Measurements from ENCODE around the gene CHD1. TPM values are rescaled to one million over a fixed set of nuclear protein-coding genes. Genes with fewer than 3 reads are reported as not detected.
"Not testable (repeated sequence)": the region's sequence is repeated elsewhere in the genome, so short reads cannot be mapped to it uniquely, and the experiment has no call there.

Gene CHD1
- total RNA-seq, 2 experiments from 2014 or later: 45.4 to 47.5 TPM

DNA sequence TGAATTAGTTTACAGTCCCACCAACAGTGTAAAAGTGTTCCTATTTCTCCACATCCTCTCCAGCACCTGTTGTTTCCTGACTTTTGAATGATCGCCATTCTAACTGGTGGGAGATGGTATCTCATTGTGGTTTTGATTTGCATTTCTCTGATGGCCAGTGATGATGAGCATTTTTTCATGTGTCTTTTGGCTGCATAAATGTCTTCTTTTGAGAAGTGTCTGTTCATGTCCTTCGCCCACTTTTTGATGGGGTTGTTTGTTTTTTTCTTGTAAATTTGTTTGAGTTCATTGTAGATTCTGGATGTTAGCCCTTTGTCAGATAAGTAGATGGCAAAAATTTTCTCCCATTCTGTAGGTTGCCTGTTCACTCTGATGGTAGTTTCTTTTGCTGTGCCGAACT lies 27.1 kb upstream of the CHD1 start:
- not testable (repeated sequence) for H3K4me3 Mint-ChIP-seq

DNA sequence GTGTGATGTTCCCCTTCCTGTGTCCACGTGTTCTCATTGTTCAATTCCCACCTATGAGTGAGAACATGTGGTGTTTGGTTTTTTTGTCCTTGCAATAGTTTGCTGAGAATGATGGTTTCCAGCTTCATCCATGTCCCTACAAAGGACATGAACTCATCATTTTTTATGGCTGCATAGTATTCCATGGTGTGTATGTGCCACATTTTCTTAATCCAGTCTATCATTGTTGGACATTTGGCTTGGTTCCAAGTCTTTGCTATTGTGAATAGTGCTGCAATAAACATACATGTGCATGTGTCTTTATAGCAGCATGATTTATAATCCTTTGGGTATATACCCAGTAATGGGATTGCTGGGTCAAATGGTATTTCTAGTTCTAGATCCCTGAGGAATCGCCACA lies 26.7 kb upstream of the CHD1 start:
- H3K36me3 Mint-ChIP-seq (ENCODE audit: low read depth); CTCF ChIA-PET; H3K4me3 Mint-ChIP-seq; H3K4me1 Mint-ChIP-seq; H3K27me3 Mint-ChIP-seq; DNase-seq; H3K27ac Mint-ChIP-seq; H3K9me3 Mint-ChIP-seq; POLR2A ChIA-PET: not testable (repeated sequence)

More for the DNA sequence above, 27.1 kb upstream of the CHD1 start:
- DNase-seq; H3K27me3 Mint-ChIP-seq; POLR2A ChIA-PET; H3K4me1 Mint-ChIP-seq; CTCF ChIA-PET; H3K36me3 Mint-ChIP-seq (ENCODE audit: low read depth); H3K27ac Mint-ChIP-seq; H3K9me3 Mint-ChIP-seq: not testable (repeated sequence)

DNA sequence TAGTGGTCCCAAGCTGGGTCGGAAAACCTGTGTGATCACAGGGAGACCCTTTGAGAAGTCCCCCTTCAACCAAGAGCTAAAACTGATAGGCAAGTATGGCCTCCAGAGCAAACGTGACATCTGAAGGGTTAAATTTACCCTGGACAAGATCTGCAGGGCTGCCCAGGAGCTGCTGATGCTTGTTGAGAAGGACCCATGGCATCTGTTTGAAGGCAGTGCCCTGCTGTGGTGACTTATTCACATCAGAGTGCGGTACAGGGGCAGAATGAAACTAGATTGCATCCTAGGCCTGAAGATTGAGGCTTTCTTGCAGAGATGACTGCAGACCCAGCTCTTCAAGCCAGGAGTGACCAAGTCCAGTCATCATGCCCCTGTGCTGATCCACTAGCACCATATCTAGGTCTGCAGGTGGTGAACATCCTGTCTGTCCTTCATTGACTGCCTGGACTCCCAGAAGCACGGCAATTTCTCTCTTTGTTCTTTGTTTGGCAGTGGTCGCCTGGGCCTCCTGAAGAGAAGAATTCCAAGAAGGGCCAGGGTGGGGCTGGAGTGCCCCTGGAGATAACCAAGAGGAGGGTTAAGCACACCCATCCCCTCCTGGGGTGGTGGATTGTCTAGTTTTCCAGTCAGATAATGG lies 25.7 kb upstream of the CHD1 start:
- H3K4me3 Mint-ChIP-seq: no peak overlapping the region
- no peak overlapping the region for H3K27ac Mint-ChIP-seq
- POLR2A ChIA-PET: no interaction called here
- no peaks in the 10 kb centered on the region for H3K27me3 Mint-ChIP-seq
- no peaks in the 10 kb centered on the region for H3K4me1 Mint-ChIP-seq
- DNase-seq: no peak
- CTCF ChIA-PET: no interaction called here
- H3K36me3 Mint-ChIP-seq (ENCODE audit: low read depth): no peaks in the 10 kb centered on the region
- H3K9me3 Mint-ChIP-seq: no peaks in the 10 kb centered on the region

DNA sequence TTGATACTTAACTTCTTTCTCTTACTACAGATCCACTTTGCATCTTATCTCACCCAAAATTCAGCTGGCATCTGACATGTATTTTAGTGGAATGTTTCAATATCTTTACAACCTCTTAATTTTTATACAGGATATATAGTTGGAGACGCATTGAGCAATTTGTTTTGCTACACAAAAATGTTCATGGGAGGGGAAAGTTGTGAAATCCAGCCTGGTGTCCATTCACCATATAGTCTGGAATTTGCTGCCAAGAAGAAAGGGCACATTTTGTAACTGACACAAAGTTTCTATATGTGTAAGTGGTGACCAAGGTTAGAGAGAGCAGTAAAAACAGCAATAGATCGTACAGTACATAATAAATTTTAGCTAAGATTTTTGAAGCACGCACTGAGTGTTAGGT lies 14.0 kb upstream of the CHD1 start:
- ChIA-PET CTCF (no interaction called here), POLR2A (no interaction called here)
- no peaks in the 10 kb centered on the region for H3K9me3 Mint-ChIP-seq
- H3K4me1 Mint-ChIP-seq: no peaks in the 10 kb centered on the region
- H3K4me3 Mint-ChIP-seq: no peak overlapping the region
- DNase-seq: no peak
- H3K36me3 Mint-ChIP-seq (ENCODE audit: low read depth): no peaks in the 10 kb centered on the region
- H3K27ac Mint-ChIP-seq: no peak overlapping the region
- H3K27me3 Mint-ChIP-seq: no peaks in the 10 kb centered on the region

DNA sequence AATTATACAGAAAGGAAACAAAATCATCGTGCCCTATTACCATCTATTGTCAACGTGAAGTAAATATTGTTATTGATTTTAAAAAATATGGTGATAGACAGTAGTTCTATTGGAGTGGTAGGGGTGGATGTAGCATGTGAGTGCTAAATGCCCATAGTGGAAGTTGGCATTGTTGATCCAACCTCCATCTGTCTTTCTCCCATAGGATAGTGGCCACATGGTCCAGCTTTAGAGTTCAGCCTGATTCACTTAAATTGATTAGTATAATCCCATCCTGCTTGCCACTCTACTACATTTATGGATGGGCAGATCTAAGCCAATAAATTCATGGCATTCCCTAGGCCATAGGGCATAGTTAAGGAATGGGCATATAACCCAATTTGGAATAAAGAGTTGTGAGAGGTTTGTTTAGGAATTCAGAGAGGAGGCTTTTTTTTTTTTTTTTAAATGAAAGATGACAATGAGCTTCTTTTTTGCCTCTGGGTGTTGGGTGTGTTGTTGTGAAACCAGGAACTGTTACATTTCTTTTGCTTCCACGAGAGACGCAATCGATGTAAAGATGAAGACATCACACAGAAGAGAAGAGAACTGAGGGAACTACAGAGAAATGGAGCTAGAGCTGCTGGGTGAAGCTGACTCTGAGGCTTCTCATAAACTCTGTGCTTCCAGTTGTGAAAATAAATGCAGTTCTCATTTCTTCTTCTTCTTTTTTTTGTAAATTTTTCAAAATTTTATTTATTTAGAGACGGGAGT lies 12.5 kb upstream of the CHD1 start:
- Mint-ChIP-seq H3K4me1 (no peaks in the 10 kb centered on the region), H3K9me3 (no peaks in the 10 kb centered on the region), H3K4me3 (no peak overlapping the region), H3K27ac (no peak overlapping the region), H3K27me3 (no peaks in the 10 kb centered on the region), H3K36me3 (ENCODE audit: low read depth) (no peaks in the 10 kb centered on the region)
- ChIA-PET CTCF (no interaction called here), POLR2A (interaction anchor here (1.4 kb wide), 1 partner anchor 12 kb away, joined by 5 read pairs; no protein-coding TSS in a partner anchor)
- no peak for DNase-seq

DNA sequence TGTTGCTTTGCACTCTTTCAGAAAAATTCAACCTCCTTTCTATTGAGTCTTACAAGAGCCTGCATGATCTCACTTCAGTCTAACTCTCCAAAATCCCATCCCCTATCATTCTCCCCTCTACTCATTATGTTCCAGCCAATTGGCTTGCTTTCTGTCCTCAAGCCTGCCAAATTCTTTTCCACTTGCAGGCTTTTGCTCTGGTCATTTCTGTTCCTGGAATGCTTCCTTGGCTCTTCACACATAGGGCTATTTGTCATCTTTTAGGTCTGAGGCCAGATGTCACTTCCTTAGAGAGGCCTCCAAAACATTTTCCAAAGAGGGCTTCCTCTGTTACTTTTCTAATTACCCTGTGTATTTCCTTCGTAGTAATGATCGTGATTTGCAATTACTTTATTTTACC lies 11.8 kb upstream of the CHD1 start:
- Mint-ChIP-seq H3K4me3 (no peak overlapping the region), H3K9me3 (no peaks in the 10 kb centered on the region), H3K36me3 (ENCODE audit: low read depth) (no peaks in the 10 kb centered on the region), H3K27me3 (no peaks in the 10 kb centered on the region), H3K27ac (no peak overlapping the region), H3K4me1 (no peaks in the 10 kb centered on the region)
- CTCF ChIA-PET: no interaction called here
- POLR2A ChIA-PET: interaction anchor here (0.8 to 1.4 kb wide), 2 partner anchors 11 kb away, joined by 3 to 5 read pairs; partner anchors contain the start of gene CHD1
- DNase-seq: no peak

DNA sequence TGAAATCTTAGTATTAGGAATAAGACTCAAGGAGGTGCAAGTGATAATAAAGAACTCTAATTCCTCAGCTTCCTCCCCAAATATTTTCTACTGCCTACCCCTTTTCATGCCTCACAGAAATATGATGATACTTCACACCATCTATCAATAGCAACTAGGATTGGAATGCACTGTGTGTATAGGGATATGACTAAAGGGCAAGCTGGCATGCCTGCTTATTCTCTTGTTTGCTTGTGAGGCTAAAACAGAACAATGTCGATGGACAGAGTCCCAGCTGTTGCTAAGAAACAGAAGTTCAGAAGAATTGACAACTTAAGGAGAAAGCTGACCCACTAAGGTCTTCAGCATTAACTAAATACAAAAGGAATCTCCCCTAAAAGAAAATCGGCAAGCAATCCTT lies 9.7 kb upstream of the CHD1 start:
- ChIA-PET POLR2A (interaction anchor here (1.7 kb wide), 1 partner anchor 9 kb away, joined by 8 read pairs; no protein-coding TSS in a partner anchor), CTCF (no interaction called here)
- Mint-ChIP-seq H3K9me3 (no peaks in the 10 kb centered on the region), H3K36me3 (ENCODE audit: low read depth) (peaks cover 5% of the 10 kb centered on the region), H3K4me3 (no peak overlapping the region), H3K27ac (no peak overlapping the region), H3K4me1 (peaks cover 9% of the 10 kb centered on the region), H3K27me3 (no peaks in the 10 kb centered on the region)
- no peak for DNase-seq

DNA sequence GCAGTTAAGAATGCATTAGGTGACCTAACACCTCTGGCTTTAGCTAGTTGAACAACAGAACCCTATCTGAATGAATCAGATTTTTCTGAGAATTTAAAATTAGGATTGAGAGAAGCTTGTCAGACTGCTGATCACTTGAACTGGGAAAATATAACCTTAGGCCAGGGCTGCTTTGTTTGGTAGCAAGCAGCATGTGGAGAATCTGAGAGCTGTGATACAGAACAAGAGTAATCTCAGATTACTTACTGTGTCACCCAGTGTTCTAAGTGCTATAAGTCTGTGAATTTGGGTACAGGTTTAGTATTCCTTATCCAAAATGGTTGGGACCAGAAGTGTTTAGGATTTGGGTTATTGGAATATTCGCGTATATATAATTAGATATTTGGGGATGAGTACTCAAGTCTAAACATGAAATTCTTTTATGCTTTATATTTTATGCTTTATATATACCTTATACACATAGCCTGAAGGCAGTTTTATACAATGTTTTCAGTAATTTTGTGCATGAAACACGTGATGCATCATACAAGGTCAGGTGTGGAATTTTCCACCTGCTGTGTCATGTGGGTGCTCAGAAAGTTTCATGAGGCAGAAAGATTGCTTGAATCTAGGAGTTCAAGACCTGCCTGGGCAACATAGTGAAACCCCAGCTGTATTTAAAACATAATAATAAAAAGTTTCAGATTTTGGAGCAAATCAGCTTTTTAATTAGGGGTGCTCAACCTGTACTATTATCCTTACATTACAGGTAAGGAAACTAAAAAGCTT lies 8.3 kb upstream of the CHD1 start:
- no peak overlapping the region for H3K27ac Mint-ChIP-seq
- POLR2A ChIA-PET: no interaction called here

DNA sequence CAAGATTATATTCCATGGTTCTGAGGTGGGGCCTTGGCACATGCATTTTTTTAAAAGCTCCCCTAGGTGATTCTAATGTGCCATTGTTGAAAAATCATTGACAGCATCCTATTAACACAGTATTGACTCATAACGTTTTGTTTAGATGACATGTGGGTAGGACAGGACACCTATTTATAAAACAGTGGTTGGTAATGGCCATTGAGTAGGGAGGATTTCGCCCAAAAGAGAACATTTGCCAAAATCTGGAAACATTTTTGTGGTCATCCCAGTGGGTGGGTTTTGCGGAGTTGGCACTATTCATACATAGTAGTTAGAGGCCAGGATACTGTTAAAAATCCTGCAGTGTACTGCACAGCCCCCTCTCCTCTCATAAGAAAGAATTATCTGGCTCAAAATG lies 6.4 kb upstream of the CHD1 start:
- peaks cover 35% of the 10 kb centered on the region for H3K4me1 Mint-ChIP-seq

More for the DNA sequence above, 8.3 kb upstream of the CHD1 start:
- DNase-seq: no peak
- Mint-ChIP-seq H3K27me3 (no peaks in the 10 kb centered on the region), H3K36me3 (ENCODE audit: low read depth) (peaks cover 6% of the 10 kb centered on the region), H3K4me1 (peaks cover 21% of the 10 kb centered on the region), H3K9me3 (no peaks in the 10 kb centered on the region), H3K4me3 (no peak overlapping the region)
- CTCF ChIA-PET: interaction anchor here (1.1 to 1.2 kb wide), 2 partner anchors 12 to 23 kb away, joined by 3 read pairs; no protein-coding TSS in a partner anchor

DNA sequence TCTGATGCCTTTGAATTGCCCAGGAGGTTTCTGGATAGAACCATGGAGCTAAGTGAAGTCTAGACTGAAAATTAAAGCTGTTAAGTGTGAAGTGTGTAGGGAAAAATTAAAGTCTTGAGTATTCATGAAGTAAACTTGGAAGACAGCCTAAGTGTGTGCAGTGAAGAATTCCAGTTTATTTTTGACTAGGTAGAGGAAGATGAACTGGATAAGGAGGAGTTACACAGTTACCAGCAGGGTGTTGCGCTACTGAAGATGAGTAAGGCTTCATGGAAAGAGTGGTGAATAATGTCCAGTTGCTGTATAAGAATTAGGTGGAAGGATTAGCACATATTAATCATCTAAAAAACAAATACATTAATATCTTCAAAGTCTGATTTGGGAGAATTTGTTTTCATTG lies 5.7 kb upstream of the CHD1 start:
- Mint-ChIP-seq H3K27me3 (no peaks in the 10 kb centered on the region), H3K4me1 (peaks cover 42% of the 10 kb centered on the region), H3K4me3 (no peak overlapping the region), H3K27ac (no peak overlapping the region), H3K9me3 (no peaks in the 10 kb centered on the region), H3K36me3 (ENCODE audit: low read depth) (peaks cover 22% of the 10 kb centered on the region)
- ChIA-PET CTCF (interaction anchor here (1.5 kb wide), 1 partner anchor 28 kb away, joined by 6 read pairs; no protein-coding TSS in a partner anchor), POLR2A (interaction anchor here (1.3 to 1.5 kb wide), 2 partner anchors 12 to 17 kb away, joined by 3 to 5 read pairs; no protein-coding TSS in a partner anchor)
- DNase-seq: no peak

More for the DNA sequence above, 6.4 kb upstream of the CHD1 start:
- ChIA-PET CTCF (interaction anchor here (1.1 to 1.5 kb wide), 2 partner anchors 126 to 166 kb away, joined by 3 to 4 read pairs; no protein-coding TSS in a partner anchor), POLR2A (no interaction called here)
- Mint-ChIP-seq H3K9me3 (no peaks in the 10 kb centered on the region), H3K27me3 (no peaks in the 10 kb centered on the region), H3K4me3 (no peak overlapping the region), H3K27ac (no peak overlapping the region), H3K36me3 (ENCODE audit: low read depth) (peaks cover 15% of the 10 kb centered on the region)
- no peak for DNase-seq

DNA sequence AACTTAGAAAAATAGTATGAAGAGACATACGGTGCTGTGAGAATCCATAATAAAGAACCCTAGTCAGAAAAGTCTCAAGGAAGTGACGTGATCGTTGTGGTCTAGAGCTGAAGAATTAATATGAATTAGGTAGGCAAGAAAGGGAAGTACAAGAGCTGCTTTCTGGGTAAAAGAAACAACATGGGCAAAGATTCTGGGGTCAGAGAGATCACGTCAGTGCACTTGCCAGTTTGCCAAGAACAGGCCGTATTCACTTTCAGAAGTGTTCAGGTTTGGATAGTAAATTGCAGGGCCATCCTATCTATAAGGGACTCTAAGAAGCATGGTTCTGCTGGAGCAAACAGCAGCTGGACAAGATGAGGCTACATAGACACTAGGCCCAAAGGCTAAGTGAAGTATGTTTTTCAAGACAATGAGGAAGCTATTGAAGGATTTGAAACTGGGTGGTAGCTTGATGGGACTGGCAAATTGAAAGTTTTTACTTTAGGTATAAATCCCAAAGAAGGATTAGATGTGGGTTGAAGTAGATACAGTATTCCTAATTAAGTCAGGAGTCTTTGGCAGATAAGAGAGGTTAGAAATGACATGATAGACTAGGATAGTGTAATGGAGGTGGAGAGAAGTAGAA lies 4.8 kb upstream of the CHD1 start:
- Mint-ChIP-seq H3K27ac (peak overlapping the region; percentile 70), H3K4me3 (peak overlapping the region; percentile 1), H3K36me3 (ENCODE audit: low read depth) (peaks cover 22% of the 10 kb centered on the region), H3K27me3 (no peaks in the 10 kb centered on the region), H3K9me3 (no peaks in the 10 kb centered on the region), H3K4me1 (peaks cover 42% of the 10 kb centered on the region)
- peak; percentile 28 for DNase-seq
- ChIA-PET CTCF (interaction anchor here (1.0 to 1.5 kb wide), 5 partner anchors 27 to 165 kb away, joined by 3 to 6 read pairs (median 4); no protein-coding TSS in a partner anchor), POLR2A (interaction anchor here (0.7 to 1.5 kb wide), 7 partner anchors 9 to 104 kb away, joined by 3 to 5 read pairs (median 4); no protein-coding TSS in a partner anchor)

DNA sequence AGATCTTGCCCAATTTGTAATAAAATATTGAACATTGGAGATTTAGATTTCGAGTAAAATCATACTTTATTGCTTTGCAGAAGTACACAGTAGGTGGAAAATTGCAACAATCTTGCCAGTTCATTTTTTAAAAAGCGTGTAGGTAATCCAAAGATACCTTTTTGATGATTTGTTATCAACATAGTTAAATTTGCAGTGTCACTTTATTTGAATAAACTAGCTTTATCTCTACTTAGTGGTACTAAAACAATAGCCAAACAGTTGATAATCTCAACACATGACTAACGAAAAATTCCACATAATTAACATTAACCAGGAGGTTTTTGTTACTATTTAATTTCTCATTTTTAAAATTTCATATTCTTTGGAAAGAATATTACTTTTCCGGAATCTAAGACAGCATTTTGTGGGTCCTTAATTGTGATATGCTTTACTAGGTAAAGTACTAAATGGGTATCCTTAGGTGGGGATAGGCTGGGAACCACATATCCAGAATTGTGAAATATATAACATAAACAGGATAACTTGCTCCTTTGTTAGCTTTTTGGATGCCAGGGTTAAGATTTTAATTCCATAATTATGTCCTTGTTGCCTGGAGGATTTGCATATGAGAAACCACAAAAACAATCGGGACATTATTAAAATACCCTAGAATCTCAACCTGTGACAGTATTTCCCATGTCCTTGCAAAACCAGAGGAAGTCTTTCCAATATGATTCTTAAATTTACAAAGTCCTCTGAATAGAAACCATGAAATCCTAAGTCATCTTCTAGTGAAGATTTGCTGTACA lies 2.4 kb upstream of the CHD1 start:
- Mint-ChIP-seq H3K4me1 (peaks cover 53% of the 10 kb centered on the region), H3K9me3 (no peaks in the 10 kb centered on the region), H3K27me3 (no peaks in the 10 kb centered on the region), H3K4me3 (no peak overlapping the region), H3K27ac (peak overlapping the region; percentile 2), H3K36me3 (ENCODE audit: low read depth) (peaks cover 26% of the 10 kb centered on the region)
- ChIA-PET CTCF (interaction anchor here (1.5 kb wide), 1 partner anchor 130 kb away, joined by 3 read pairs; no protein-coding TSS in a partner anchor), POLR2A (interaction anchor here (4.4 to 7.7 kb wide), 5 partner anchors 13 to 108 kb away, joined by 22 to 82 read pairs (median 51); no protein-coding TSS in a partner anchor)
- no peak for DNase-seq

Data from activated CD4-positive, alpha-beta memory T cell treated with anti-CD3 and anti-CD28 coated beads, Interleukin-2, amount 10 ng/mL, durations not matched to agents 7 days and 5 days (primary cell).